Measurements from ENCODE around the gene METTL25B. TPM values are rescaled to one million over a fixed set of nuclear protein-coding genes. Genes with fewer than 3 reads are reported as not detected.
A peak's percentile ranks its signal among the peaks of the same experiment; 100 is the strongest.

Gene METTL25B
- polyA plus RNA-seq, result 11.9 and 13.1 TPM in 2 replicates
- polyA minus RNA-seq, result 7.1 and 8.1 TPM in 2 replicates

GRCh38 chr1:156727926-156728598 lies at the start of gene METTL25B:
METTL25B (plus strand) TSS chr1:156728469; CDS start chr1:156729105, 636 bp downstream.
- Histone ChIP-seq H3K27ac (ENCODE audit: low read length) (peak within 1 kb of the TSS; percentile 97), H4K20me1 (ENCODE audit: insufficient read depth) (peaks cover 8% of the 10 kb centered on the region), H3K4me3 (ENCODE audit: low read length) (peak within 1 kb of the TSS; percentile 91), H3K9me3 (ENCODE audit: low read length) (no peaks in the 10 kb centered on the region), H3K9me2 (ENCODE audit: insufficient read depth, low read length) (no peaks in the 10 kb centered on the region), H3K36me3 (ENCODE audit: insufficient read depth, low read length) (peaks cover 7% of the 10 kb centered on the region), H3K79me2 (replicated peaks; ENCODE audit: insufficient read depth, low read length) (peaks cover 39% of the 10 kb centered on the region), H3K4me2 (ENCODE audit: low read length) (peak within 1 kb of the TSS; percentile 98), H2AFZ (ENCODE audit: low read depth, low read length) (peak within 1 kb of the TSS; percentile 93), H3K9ac (ENCODE audit: low read length) (peak within 1 kb of the TSS; percentile 96), H3K27me3 (ENCODE audit: insufficient read depth, low read depth, low read length) (no peaks in the 10 kb centered on the region), H3F3A (ENCODE audit: insufficient read depth, low read length, poor library complexity, severe bottlenecking) (no peaks in the 10 kb centered on the region)
- TF ChIP-seq EZH2 (IDR thresholded peaks at IDR 0.05; ENCODE audit: borderline replicate concordance, insufficient read depth, low read length, poor library complexity, severe bottlenecking), result no peak
- no peak for TF ChIP-seq CTCF (IDR thresholded peaks at IDR 0.05; ENCODE audit: poor library complexity, severe bottlenecking)
- peak; percentile 13 for TF ChIP-seq RAD21 (conservative IDR thresholded peaks at IDR 0.05)
- no peak for TF ChIP-seq EP300 (conservative IDR thresholded peaks at IDR 0.05; ENCODE audit: poor library complexity, severe bottlenecking)
- peak; percentile 22 for TF ChIP-seq SMC3 (conservative IDR thresholded peaks at IDR 0.05; ENCODE audit: poor library complexity)
- peak; percentile 71 for TF ChIP-seq POLR2AphosphoS5 (IDR thresholded peaks at IDR 0.05)
- TF ChIP-seq REST (IDR thresholded peaks at IDR 0.05; ENCODE audit: borderline replicate concordance), result no peak
- peak; percentile 89 for TF ChIP-seq MXI1 (conservative IDR thresholded peaks at IDR 0.05; ENCODE audit: poor library complexity, severe bottlenecking)
- TF ChIP-seq TAF1 (IDR thresholded peaks at IDR 0.05; ENCODE audit: low read depth), result peak; percentile 14

DNA sequence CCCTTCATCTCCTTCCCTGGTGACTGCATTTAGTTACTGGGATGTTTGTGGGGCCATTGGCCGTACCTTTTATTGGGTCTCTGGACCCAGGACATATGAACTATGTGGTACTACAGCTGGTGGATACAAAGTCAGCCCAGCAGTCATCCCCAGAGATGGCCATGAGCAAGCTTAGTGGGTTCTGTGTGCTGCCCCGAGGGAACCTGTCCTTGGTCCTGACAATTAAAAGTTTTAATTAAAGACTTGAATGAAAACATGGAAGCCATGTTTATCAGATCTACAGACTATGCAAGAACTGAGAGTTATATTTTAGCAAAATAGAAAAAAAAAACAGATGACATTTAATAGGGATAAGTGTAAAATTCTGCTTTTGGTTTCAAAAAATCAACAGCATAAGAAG lies 48.2 kb upstream of the METTL25B start:
- Histone ChIP-seq H3F3A (ENCODE audit: insufficient read depth, low read length, poor library complexity, severe bottlenecking) (no peaks in the 10 kb centered on the region), H2AFZ (ENCODE audit: low read depth, low read length) (no peak overlapping the region), H4K20me1 (ENCODE audit: insufficient read depth) (no peaks in the 10 kb centered on the region), H3K4me2 (ENCODE audit: low read length) (no peak overlapping the region), H3K4me3 (ENCODE audit: low read length) (no peak overlapping the region), H3K27ac (ENCODE audit: low read length) (no peak overlapping the region), H3K79me2 (replicated peaks; ENCODE audit: insufficient read depth, low read length) (peaks cover 26% of the 10 kb centered on the region), H3K9ac (ENCODE audit: low read length) (no peak overlapping the region), H3K9me3 (ENCODE audit: low read length) (no peaks in the 10 kb centered on the region), H3K27me3 (ENCODE audit: insufficient read depth, low read depth, low read length) (peaks cover 4% of the 10 kb centered on the region), H3K36me3 (ENCODE audit: insufficient read depth, low read length) (no peaks in the 10 kb centered on the region), H3K9me2 (ENCODE audit: insufficient read depth, low read length) (no peaks in the 10 kb centered on the region)
- TF ChIP-seq POLR2AphosphoS5 (IDR thresholded peaks at IDR 0.05) (no peak), CTCF (IDR thresholded peaks at IDR 0.05; ENCODE audit: poor library complexity, severe bottlenecking) (no peak), MXI1 (conservative IDR thresholded peaks at IDR 0.05; ENCODE audit: poor library complexity, severe bottlenecking) (no peak), REST (IDR thresholded peaks at IDR 0.05; ENCODE audit: borderline replicate concordance) (no peak), RAD21 (conservative IDR thresholded peaks at IDR 0.05) (no peak), TAF1 (IDR thresholded peaks at IDR 0.05; ENCODE audit: low read depth) (no peak), EP300 (conservative IDR thresholded peaks at IDR 0.05; ENCODE audit: poor library complexity, severe bottlenecking) (no peak), SMC3 (conservative IDR thresholded peaks at IDR 0.05; ENCODE audit: poor library complexity) (no peak), EZH2 (IDR thresholded peaks at IDR 0.05; ENCODE audit: borderline replicate concordance, insufficient read depth, low read length, poor library complexity, severe bottlenecking) (no peak)
